Measurements from ENCODE around the gene SRGAP1.

DNA sequence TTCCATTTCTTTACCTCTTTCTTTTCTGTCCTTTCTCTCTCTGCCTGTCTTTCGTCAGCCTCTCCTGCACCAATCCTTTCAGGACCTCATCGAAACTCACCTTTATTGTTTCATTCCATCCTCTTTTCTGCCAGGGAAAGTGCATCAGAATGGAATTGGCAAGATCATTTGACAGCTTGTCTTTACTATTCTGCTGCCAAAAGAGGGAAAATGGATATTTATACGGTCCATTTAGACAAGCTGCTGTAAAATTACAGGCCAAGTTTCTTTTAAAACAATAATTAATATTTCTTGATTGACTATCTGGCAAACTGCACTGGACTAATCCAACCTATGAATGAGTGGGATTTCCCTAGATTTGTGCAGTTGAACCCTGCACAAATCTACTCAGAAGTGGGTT, 7.6 kb upstream of the SRGAP1 start:
- TF ChIP-seq, protein P1, sequence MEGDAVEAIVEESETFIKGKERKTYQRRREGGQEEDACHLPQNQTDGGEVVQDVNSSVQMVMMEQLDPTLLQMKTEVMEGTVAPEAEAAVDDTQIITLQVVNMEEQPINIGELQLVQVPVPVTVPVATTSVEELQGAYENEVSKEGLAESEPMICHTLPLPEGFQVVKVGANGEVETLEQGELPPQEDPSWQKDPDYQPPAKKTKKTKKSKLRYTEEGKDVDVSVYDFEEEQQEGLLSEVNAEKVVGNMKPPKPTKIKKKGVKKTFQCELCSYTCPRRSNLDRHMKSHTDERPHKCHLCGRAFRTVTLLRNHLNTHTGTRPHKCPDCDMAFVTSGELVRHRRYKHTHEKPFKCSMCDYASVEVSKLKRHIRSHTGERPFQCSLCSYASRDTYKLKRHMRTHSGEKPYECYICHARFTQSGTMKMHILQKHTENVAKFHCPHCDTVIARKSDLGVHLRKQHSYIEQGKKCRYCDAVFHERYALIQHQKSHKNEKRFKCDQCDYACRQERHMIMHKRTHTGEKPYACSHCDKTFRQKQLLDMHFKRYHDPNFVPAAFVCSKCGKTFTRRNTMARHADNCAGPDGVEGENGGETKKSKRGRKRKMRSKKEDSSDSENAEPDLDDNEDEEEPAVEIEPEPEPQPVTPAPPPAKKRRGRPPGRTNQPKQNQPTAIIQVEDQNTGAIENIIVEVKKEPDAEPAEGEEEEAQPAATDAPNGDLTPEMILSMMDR (IDR thresholded peaks at IDR 0.05) = no peak
- TF ChIP-seq EZH2 (IDR thresholded peaks at IDR 0.05) = no peak
- no peak for TF ChIP-seq EZH2phosphoT487 (IDR thresholded peaks at IDR 0.05)
